Hepatocyte (in vitro differentiated cells): ENCODE data around the gene ATF3.

ENCODE experiments used
- CTCF ChIP-seq: fragments of 200-600 bp; sonication (generic); IDR thresholded peaks from 2 replicates; pipeline ENCODE4 v1.5.1; 2016; ENCODE audit warnings: antibody characterized with exemption, mild to moderate bottlenecking; ENCODE audit not compliant: poor library complexity
- EZH2 ChIP-seq: fragments of 200-600 bp; sonication (generic); IDR thresholded peaks from 2 replicates; pipeline ENCODE4 v1.6.1; 2016; ENCODE audit warnings: antibody characterized with exemption, mild to moderate bottlenecking, borderline replicate concordance
- EZH2phosphoT487 ChIP-seq: fragments of 200-600 bp; sonication (generic); IDR thresholded peaks from one replicate; pipeline ENCODE4 v1.6.1; 2018; ENCODE audit warnings: antibody characterized with exemption, mild to moderate bottlenecking, low read depth, moderate library complexity; ENCODE audit not compliant: unreplicated experiment, severe bottlenecking

- TF ChIP-seq CTCF (no peak), EZH2 (no peak), EZH2phosphoT487 (no peak)
Measured at GRCh38 chr1:212664409-212665199, 56.0 kb downstream of the ATF3 start.
